Measurements from ENCODE around the gene MRPL21. TPM values are rescaled to one million over a fixed set of nuclear protein-coding genes. Genes with fewer than 3 reads are reported as not detected.

MRPL21 gene
- polyA plus RNA-seq (ENCODE audit: insufficient read length in 4 of 4): 10 to 100 TPM; 68.3 to 90.7 (median 73.2) TPM

DNA sequence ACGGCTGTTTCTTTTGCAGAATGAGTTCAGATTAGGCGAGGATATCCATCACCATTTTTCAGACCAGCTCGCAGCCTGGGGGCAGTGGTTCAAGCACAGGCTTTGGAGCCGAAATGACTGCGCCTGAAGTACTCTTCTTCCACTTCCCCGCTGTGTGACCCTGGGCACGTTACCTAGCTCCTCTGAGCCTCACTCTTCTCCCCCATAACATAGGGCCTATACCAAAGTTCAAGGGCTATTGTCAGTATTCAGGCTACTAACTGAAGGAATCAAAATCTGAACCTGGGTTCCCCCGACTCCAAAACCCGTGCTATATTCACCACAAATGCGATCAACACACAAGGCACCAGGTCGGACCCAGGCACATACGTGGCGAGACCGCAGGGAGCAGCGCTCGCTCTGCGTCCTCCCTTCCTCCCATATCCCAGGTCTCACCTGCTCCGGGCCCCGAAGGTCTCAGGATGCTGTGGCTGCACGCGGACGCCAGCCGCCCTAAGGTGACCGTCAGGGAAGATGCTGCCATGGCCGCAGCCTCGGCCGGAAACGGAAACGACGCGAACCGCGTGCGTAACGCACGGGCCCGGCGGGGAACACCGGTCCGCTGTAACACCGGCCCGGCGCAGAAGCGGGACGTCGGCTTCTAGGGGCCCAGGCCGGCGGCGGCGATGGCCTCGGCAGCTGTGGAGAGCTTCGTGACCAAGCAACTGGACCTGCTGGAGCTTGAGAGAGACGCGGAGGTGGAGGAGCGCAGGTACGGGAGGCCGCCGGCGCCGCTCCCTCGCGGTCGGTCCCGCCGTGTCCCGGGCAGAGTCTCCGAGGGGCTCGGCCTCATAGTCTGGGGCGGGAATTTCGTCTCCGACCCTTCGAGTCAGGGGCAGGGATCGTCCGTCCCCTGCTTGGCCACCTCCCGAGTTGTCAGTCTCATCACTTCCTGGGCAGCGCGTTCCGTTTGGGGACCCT lies at the start of gene MRPL21, which contains the start of gene IGHMBP2:
Gene MRPL21 (minus strand): TSS at position 545 of the 960 bp plus-strand sequence. CDS start 22 bp downstream, at position 523.
Gene IGHMBP2 (plus strand): TSS at position 604 of the 960 bp plus-strand sequence. CDS start 62 bp downstream, at position 666.
- DNase-seq (ENCODE audit: low read depth in 4 of 4, low spot score in 3 of 4): peak; percentile 67 to 88 (median 70)

DNA sequence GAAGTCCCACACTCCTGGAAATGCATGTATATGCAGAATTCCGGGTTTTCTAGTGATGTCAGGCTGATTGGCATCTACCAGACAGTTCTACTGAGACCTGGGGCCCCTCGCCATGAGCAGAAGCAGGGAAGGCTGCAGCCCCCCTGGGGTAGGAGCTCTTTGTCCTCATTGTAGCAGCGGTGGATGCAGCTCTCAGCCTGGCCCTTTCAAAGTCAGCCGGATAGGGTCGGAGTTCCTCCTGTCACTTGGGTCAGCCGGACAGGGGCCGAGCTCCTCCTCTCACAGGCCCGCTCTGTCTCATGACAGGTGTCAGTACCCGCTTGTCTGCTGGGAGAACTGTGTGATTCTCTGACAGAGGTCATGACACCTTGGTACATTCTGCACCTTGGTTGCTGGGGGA lies 47.1 kb upstream of the MRPL21 start:
- DNase-seq (ENCODE audit: low read depth in 4 of 4, low spot score in 3 of 4): no peak

DNA sequence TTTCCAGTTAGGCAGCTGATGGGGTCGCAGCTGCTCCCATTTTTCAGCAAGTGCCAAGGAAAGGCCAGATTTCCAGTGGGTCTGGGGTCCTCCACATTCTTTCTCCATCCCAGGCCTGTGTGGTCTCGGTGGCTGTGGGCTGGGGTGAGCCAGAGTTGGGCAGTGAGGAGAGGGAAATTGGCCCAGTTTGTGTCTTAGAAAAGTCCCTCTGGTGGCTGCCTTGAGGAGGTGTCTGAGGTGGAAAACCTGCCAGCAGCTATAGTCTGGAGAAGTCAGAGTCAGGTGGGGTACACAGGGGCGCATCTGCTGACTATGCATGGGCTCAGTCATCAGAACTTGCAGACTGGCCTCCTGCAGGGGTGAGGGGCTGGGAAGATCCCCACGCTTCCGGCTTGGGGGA lies 46.6 kb upstream of the MRPL21 start:
- no peak for DNase-seq (ENCODE audit: low read depth in 4 of 4, low spot score in 3 of 4)

DNA sequence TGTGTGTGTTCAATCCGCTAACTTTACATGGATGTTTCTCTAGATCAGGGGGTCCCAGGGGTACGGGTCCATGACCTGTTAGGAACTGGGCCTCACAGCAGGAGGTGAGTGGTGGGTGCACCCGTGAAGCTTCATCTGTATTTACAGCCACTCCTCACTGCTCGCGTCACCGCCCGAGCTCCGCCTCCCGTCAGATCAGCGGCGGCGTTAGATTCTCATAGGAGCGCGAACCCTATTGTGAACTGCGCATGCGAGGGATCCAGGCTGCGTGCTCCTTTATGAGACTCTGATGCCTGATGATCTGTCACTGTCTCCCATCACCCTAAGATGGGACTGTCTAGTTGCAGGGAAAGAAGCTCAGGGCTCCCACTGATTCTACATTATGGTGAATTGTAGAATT lies 45.3 kb upstream of the MRPL21 start:
- no peak for DNase-seq (ENCODE audit: low read depth in 4 of 4, low spot score in 3 of 4)

DNA sequence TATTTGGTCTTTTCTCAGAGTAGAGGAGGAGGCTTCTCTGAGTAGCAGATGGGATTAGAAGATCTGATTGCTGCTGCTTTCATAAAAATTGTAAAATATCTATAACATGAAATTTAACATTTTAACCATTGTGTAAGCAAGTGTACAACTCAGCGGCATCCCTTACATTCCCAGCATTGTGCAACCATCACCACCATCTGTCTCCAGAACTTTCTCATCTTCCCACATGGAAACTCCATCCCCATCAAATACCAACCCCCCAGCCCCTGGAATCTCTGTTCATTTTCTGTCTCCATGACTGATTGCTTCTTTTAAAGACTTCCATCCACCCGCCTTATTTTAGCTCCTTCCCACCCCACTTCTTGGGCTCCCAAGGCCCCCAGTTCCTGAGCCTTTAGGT lies 44.9 kb upstream of the MRPL21 start:
- no peak for DNase-seq (ENCODE audit: low read depth in 4 of 4, low spot score in 3 of 4)

DNA sequence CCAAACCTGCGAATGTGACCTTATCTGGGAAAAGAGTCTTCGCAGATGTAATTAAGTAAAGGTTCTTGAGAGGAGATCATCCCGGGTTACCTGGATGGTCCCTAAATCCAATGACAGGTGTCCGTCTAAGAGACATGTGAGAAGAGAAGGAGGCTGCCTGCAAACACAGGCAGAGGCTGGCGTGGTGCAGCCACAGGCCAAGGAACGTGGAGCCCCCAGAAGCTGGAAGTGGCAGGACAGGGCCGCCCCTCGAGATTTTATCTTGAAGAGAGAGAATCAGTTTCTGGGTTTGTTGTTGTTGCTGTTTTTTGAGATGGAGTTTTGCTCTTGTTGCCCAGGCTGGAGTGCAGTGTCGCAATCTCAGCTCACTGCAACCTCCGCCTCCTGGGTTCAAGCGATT lies 43.5 kb upstream of the MRPL21 start:
- DNase-seq (ENCODE audit: low read depth in 4 of 4, low spot score in 3 of 4): no peak

DNA sequence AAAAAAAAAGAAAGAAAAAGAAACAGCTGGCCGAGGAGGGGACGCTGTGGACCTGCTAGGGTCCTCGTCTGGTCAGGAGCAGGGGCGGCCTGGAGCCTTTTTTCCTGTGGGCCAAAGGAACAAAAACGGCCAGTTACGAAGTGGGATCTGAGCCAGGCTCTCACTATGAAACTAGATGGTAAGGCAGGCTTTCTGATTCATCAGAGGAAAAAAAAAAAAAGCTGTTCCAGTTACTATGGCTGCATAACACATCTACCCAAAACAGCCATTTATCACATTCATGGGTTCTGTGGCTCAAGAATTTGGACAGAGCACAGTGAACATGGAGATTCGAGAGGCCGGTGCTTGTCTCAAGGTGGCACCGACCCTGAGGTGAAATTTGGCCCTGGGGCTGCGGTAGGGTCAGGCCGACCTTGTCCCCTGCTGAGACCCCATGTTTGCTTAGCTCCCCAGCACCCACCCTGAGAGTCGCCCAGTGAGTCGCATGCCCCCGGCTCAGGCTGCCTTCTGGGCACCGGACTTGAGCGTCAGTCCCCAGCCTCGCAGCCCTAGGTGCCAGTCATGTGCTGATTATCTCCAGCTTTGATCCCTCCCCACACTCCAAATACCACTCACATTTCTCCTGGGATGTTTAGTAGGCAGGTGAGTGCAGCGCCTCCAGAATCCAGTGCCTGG lies 42.9 kb upstream of the MRPL21 start:
- DNase-seq (ENCODE audit: low read depth in 4 of 4, low spot score in 3 of 4): peak in 3 of 4 donors; percentile 20 to 57 (median 44)

DNA sequence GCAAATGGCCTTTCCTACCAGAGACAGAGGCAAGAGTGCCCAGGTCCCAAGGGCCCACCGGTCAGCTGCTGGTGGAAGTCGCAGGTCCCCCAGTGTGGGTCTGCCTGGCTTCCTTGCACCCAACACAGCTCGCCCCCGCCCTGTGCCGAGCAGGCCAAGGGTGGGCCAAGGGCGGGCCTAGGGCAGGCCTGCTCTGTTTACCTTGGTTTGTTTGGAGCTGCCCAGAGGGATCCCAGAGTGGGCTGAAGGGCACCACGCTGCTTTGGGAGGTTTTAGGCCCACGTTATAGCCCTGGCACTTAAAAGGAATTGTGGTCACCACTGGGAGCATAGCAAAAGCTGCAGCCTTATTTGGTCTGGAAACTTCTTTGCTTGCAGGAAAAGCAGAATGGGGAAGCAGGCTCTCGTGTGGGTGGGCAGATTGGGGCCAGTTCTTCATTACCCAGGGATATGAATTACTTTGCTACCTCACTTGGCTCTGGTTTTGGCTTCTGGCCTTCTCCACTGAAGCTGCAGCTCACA lies 39.2 kb upstream of the MRPL21 start:
- DNase-seq (ENCODE audit: low read depth in 4 of 4, low spot score in 3 of 4): no peak

DNA sequence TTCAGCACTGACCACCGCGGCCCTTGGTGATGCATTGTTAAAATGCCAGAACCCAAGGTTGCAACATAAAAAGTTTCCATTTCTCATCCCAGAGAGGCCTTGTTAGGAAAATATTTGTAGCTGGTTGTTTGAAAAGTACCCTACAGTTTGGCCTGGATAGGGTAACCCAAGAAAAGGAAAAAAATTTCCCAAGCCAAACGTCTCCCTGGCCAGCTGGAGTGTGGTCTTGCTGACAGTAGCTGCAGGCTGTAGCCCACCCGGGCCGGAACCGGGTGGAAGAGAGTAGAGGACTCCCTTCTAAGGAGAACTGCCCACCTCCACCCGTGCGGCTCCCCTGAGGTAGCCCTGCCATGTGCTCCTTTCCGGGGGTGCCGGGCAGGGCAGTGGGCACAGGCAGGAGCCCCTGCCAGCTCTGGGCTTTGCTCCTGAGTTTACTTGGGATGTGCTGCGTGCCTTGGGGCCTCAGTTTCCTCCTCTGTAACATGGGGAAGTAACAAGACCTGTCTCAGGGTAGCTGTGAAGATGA lies 38.5 kb upstream of the MRPL21 start:
- DNase-seq (ENCODE audit: low read depth in 4 of 4, low spot score in 3 of 4): no peak

DNA sequence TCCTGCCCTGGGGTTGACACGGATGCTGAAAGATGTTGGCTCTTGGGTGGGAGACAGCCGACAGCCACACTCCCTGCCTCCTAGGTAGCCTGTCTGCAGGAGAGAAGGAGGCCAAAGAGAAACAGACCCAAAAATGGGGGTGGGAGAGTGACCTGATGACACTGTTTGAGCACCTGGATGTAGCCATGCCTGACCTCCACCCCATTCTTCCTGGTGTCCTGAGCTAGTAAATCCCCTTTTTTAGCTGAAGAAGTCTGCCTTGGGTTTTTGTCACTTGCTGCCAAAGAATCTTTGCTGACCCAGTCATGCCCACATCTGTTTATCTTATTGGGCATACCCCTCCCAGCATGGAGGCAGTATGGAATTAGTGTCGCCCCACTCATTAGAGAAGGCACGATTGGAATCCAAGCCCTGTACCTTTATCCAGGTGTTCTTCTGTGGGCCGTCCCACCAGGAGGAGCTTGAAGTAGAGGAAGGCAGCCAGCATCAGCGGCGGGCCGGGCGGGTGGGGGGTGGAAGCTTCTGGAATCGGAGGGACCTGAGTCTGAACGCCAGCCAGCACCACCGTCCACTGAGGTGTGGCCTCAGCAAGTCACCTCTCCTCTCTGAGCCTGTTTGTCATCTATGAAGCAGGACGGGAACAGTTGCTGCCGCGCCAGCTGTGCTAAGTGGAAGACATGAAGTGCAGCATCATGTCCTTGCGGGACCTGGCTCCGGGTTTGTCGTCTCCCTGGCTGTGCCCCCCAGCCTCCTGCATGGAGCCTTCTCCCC lies 37.9 kb upstream of the MRPL21 start:
- DNase-seq (ENCODE audit: low read depth in 4 of 4, low spot score in 3 of 4): no peak

DNA sequence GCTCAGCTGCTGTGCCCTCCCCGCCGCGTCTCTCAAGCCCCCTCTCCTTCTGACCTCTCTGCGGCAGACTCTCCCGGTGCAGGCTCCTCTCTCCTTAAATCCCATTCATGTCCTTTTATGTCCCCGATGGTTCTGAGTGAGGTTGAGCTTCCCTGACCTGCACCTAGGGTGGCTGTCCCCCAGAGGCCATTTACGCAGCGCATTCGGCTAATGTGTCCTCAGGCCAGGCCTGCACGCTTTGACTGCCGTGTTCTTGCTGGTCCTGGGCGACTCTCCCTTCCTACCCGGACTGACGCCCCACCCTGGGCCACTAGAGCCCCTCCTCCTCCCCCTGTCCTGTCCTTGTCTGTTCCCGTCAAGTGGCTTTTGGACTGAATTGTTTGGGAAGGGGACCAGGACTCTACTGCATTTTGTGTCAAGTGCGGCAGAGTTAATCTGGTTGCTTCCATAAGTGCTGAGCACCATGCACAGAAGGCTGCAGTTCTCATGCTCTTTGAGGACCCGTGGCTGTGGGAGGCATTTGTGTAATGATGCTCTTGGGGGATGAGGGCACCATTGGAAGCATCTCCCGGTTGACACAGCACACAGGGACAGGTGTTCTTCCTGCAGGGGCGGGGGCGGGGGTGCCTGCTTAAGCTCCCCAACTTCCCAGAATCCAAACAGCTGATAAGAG lies 37.2 kb upstream of the MRPL21 start:
- DNase-seq (ENCODE audit: low read depth in 4 of 4, low spot score in 3 of 4): no peak

DNA sequence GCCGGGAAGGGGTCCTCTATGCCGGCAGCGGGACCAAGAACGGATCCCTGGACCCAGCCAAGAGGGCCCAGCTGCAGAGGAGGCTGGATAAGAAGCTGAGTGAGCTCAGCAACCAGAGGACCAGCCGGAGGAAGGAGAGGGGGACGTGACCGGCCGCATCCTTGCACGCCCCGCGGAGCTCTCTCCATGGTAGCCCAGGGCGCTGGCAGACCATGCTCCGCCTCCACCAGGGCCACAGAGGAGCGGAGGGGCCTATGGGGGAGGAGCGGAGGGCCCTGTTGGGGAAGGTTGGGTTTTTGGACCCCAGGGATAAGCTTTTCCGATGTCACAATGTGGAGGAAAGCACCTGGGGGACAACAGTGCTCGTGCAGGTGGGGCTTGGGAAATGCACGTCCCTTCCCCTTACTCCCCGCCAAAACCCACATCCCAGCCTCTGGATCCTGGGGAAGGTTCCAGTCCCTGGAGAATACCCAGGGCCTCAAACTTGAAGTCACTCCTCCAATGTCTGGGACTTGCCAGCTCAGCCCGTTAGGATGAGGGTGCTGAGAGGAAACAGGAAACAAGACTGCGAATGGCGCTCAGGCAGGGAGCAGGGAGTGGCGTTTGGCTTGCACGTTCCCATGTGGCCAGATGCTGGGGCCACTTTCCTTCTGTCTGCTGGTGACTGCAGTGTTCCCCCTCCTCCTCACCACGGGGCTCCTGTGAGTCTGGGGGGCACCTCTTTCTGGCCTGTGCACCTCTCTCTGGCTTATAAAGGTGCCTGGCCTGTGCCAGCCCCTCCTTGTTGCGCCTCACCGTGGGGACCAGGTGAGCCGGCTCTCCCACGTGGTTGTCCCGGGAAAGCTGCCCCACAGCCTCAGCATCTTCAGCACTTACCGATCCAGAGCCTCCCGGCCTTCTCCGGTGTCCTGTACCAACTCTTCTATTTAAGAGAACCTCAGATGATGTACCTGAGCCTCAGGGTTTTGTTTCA lies 36.2 kb upstream of the MRPL21 start:
- no peak for DNase-seq (ENCODE audit: low read depth in 4 of 4, low spot score in 3 of 4)

DNA sequence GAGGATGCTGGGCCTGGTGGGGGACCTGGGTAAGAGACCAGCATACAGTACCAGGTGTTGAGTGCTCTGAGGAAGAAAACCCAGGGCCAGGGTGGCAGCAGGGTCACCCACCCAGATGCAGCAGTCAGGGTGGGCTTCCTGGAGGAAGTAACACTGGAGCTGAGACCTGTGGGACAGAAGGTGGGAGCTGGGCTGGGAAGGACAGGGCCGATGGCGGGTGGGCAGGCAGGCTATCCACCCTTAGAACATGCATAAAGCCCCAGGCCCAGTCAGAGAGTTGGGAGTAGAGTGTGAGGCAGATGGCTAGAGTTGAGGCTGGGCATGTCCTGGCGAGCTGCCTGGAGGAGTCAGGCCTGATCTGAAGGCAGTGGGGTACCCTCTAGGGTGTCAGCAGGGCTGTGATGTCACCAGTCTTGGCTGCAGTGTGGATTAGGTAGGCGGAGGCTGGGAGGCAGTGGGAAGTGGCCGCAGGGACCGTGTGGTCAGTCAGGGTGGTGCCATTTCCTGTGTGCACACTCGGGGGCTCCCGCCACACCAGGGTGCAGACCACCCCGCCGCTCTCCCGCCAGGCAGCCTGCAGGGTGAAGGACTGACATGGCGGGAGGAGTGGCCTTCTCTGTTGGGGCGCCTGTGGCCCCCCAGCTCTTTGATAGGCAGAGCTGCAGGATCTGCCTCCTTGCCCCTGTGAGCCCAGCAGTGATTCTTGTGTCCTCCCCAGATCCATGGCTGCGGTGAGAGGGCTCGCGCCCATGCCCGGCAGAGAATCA lies 35.4 kb upstream of the MRPL21 start:
- DNase-seq (ENCODE audit: low read depth in 4 of 4, low spot score in 3 of 4): no peak

DNA sequence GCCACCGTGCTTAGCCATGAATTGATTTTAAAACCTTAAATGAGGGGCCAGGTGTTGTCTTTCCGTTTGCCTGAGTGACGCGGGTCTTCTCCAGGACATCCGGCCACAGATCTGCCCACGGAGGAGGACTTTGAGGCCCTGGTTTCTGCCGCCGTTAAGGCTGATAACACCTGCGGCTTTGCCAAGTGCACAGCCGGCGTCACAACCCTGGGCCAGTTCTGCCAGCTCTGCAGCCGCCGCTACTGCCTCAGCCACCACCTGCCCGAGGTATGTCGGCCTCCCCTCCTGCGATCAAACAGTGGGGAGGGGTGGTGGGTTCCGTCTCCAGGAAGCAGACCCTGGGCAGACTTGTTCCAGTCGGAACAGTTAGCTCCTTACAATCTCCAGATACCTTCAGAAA lies 34.5 kb upstream of the MRPL21 start:
- DNase-seq (ENCODE audit: low read depth in 4 of 4, low spot score in 3 of 4): no peak

DNA sequence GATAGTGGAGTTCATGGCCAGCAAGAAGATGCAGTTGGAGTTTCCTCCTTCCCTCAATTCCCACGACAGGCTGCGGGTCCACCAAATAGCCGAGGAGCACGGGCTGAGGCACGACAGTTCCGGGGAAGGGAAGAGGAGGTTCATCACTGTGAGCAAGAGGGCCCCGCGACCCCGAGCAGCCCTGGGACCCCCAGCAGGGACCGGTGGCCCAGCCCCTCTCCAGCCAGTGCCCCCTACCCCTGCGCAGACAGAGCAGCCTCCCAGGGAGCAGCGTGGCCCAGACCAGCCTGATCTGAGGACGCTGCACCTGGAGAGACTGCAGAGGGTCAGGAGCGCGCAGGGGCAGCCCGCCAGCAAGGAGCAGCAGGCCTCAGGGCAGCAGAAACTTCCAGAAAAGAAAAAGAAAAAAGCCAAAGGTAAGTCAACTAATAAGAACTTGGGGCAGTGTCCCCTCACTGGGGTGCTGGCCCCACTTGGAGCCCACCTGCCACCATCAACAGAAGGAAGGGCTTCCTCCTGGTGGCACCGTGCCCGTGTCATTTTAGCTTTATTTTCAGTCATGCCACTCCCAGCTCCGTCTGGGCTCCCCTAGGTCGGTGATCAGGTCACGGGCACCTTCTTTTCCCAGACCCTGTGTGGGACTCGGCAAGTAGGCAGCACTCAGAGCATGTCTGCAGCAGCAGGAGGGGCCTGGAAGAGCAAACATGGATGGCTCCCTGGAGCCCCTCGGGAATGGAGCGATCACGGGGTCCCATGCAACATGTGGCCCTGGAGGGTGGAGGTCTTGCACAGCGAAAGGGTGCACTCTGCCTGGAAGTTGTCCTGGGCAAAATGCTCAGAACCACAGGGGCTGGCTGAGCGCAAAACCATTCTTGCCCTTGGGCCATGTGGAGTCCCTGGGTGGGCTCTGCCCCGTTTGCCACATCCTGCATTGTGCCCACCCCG lies 33.3 kb upstream of the MRPL21 start:
- no peak for DNase-seq (ENCODE audit: low read depth in 4 of 4, low spot score in 3 of 4)

DNA sequence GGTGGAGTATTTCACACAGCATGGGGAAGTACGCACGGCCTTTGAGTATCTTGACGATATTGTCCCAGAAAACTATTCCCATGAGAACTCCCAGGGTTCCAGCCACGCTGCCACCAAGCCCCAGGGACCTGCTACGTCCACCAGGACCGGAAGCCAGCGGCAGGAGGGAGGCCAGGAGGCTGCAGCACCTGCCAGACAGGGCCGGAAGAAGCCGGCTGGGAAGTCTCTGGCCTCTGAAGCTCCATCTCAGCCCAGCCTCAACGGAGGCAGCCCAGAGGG lies 32.7 kb upstream of the MRPL21 start:
- DNase-seq (ENCODE audit: low read depth in 4 of 4, low spot score in 3 of 4): no peak
